Measurements from ENCODE around the gene IFIH1. TPM values are rescaled to one million over a fixed set of nuclear protein-coding genes. Genes with fewer than 3 reads are reported as not detected.

Gene IFIH1
- polyA plus RNA-seq, 3 donors: 4.6 to 8.5 (median 6.0) TPM

DNA sequence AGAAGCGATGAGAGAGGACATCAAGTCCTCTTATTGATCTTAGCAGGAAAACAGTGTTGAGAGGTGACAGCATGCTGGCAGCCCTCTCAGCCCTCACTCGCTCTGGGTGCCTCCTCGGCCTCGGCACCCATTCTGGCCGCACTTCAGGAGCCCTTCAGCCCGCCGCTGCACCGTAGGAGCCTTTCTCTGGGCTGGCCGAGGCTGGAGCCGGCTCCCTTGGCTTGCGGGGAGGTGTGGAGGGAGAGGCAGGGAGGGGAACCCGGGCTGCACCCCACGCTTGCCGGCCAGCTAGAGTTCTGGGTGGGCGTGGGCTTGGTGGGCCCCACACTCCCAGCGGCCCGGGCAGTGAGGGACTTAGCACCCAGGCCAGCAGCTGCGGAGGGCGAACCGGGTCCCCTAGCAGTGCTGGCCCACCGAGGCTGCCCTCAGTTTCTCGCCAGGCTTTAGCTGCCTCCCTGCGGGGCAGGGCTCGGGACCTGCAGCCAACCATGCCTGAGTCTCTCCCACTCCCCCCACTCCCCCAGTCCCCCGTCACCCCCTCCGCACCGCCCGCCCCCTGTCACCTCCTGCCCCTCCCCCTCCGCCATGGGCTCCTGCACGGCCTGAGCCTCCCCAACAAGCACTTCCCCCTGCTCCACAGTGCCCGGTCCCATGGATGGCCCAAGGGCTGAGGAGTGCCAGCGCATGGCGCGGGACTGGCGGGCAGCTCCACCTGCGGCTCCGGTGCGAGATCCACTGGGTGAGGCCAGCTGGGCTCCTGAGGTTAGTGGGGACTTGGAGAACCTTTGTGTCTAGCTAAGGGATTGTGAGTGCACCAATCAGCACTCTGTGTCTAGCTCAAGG, 83.6 kb downstream of the IFIH1 start:
- WGBS, 3 donors: 93 to 98% (median 96%) methylated on average over 35 to 38 of the region's 38 CpGs
- H3K27ac ChIP-seq (ENCODE audit: low read depth, low read length): no peak overlapping the region

DNA sequence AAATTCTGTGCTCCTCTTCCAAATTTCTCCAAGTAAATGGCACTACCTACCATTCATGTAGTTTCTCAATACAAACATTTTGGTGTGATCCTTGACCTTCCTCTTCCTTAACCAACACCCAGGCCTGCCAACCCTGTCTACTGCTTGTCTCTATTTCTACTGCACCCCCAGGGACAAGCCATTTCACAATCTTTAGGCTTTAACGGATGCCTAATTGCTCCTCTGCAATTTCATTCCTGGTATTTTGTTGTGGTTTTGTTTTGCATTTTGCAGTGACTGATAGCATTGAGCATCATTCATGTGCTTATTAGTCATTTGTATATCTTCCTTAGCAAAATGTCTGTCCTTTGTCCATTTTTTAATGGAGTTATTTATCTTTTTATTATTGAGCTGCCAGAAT, 85.3 kb downstream of the IFIH1 start:
- no peak overlapping the region for H3K27ac ChIP-seq (ENCODE audit: low read depth, low read length)
- WGBS, 3 donors: 17 to 80% (median 28%) methylated on average over 1 of the region's 1 CpG

DNA sequence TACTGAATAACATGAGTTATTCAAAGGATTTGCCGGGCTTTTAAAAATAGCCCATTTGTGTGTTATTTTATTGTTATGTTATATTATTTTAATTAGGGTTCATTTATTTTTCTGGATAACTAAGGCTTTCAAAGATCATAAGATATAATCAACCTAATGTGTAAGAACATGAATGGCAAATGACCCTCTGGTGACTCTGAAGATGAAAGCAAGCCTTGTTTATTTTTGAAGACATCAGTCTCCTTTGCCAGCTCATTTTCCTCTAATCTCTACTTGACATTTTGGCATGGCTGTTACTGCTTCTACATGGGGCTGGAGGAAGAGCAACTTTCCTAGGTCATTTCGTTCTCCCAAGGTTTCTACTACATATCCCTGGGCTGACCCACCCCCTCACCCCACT, 85.8 kb downstream of the IFIH1 start:
- H3K27ac ChIP-seq (ENCODE audit: low read depth, low read length): no peak overlapping the region
- WGBS, 3 donors: 73 to 77% (median 74%) methylated on average over 2 of the region's 2 CpGs

DNA sequence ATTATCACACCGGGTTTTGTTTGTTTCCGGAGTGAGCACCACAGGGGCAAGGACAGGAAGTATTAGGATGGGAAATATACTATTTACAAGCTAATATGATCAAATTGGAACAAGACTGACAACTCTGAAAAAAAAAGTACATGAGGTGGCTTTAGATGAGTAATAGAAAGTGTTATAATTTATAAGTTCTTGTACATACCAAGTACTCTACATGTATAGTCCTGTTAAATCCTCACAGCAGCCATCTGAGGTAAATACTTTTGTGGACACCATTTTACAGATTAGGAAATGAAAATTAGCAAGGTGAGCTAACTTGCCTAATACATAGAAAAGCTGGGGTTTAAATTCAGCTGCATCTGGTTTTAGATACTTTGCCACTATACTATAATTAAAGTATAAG, 86.5 kb downstream of the IFIH1 start:
- 50 to 77% (median 74%) methylated on average over 2 of the region's 2 CpGs for WGBS, 3 donors
- no peak overlapping the region for H3K27ac ChIP-seq (ENCODE audit: low read depth, low read length)

DNA sequence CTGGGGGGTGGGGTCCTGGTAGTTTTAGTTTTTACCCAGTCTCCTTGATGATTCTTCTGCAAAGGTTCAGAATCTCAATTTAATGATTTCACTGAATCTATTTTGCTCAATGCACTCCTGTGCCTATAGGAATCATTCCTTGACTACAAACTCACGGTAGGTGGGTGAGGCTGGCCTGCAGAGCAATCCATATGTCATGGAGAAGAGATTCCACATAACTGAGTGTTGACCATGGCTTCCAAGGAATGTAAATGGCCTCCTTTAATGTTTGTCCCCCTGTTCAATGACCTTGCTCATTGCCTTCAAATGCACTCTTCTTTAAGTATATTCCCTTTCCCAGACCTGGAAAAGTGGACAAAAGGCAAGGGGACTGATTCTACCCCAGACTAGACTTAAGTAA, 87.7 kb downstream of the IFIH1 start:
- H3K27ac ChIP-seq (ENCODE audit: low read depth, low read length): no peak overlapping the region
- 46 to 91% (median 91%) methylated on average over 1 of the region's 1 CpG for WGBS, 3 donors

DNA sequence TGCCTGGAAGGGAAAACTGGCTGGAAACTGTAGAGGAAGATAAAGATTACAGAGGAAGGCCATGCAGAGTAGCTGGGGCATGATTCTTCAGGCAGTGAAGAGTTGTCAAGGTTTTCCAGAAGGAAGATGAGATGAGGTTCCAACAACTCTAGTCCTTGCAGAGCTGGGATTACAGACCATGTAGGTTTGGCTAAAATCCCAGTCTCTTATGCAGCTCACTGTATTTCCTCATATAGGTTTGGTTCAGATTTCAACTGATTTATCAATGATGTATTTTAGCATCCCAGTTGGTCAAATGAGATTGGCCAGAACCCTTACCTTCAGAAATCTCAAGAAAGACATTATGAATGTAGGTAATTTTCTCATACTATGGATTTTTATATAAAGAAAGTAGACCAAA, 91.6 kb downstream of the IFIH1 start:
- no peak overlapping the region for H3K27ac ChIP-seq (ENCODE audit: low read depth, low read length)

DNA sequence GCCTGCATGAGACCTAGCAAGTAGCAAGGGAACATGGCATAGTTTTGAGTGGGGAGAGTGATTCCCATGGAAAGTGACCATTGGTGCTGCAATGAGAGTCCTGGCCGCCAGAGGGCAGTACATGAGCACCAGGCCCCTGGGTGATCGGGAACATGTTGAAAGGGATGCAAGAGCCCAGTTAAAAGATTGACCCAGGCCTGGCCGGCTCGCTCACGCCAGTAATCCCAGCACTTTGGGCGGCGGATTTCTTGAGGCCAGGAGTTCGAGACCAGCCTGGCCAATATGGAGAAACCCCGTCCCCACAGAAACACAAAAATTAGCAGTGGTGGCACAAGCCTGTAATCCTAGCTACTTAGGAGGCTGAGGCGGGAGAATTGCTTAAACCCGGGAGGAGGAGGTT, 97.4 kb downstream of the IFIH1 start:
- H3K27ac ChIP-seq (ENCODE audit: low read depth, low read length): no peak overlapping the region
- 36 to 57% (median 51%) methylated on average over 11 of the region's 11 CpGs for WGBS, 3 donors

DNA sequence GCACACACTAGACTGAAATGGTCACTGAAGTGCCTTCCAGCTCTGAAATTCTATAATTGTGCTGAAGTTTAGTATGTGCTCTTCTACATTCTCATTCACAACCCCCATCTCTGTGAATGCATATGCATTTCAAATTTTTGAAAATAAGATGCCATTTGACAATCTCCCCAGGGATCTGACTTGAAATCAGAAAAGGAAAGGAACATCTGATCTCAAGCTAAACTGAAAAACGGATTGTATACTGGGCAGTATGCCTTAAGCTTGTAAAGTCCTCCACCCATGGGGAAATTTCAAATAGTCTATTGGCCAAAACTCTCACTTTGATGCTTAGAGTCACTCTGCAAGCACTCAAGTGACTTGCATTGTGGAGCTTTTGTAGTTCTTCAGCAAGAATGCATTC, 98.1 kb downstream of the IFIH1 start:
- no peak overlapping the region for H3K27ac ChIP-seq (ENCODE audit: low read depth, low read length)
- 48 to 60% (median 54%) methylated on average over 1 of the region's 1 CpG for WGBS, 3 donors

DNA sequence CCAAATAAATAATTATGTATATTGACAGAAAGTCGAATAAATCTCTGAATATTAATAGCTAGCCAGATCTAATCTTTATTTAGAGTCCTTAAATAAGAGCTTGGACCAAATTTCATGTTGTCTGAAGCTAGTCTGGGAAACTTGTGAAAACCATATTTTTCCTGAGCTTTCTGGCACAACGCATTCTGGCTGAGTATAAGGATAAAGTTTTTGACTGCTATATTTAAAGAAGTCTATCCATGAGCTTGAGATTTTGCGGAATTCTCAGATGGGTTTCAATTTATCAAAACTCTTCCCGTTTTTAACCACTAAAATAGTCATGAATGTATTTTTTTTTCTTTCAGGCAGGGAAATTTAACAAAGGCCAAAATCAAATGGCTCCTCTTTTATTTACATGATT, 99.1 kb downstream of the IFIH1 start:
- H3K27ac ChIP-seq (ENCODE audit: low read depth, low read length): no peak overlapping the region
- WGBS, 3 donors: 59 to 69% (median 66%) methylated on average over 4 of the region's 4 CpGs

DNA sequence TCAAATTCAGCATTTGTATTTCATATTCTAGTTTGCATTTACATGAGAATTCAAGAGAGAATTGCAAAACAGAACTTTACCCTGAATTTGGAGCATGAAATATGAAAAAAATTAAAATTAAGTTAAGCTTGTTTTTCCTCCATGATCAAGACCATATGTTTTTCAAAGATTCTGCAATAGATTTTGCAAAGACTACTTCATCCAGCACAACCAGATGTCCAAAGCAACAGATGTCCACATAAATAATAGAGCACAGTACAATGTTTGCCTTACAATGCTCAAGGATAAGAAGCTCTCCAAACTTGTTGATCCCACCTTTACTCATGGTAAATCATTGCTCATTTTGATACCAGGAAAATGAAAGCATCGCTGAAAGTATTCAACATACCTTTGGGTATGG, 100.9 kb downstream of the IFIH1 start:
- no peak overlapping the region for H3K27ac ChIP-seq (ENCODE audit: low read depth, low read length)
- 79 to 96% (median 89%) methylated on average over 1 of the region's 1 CpG for WGBS, 3 donors

Other genes starting within 250 kb of the IFIH1 start
- 1 to 10 TPM; 1.5 to 4.2 (median 2.6) TPM for gene DPP4, start 244.5 kb downstream of the IFIH1 start, polyA plus RNA-seq
- 100 to 1,000 TPM in 1 of 3 donors, 1 to 10 TPM in 1, not detected in 1; 1.2 to 258 TPM for gene GCG, start 166.4 kb downstream of the IFIH1 start, polyA plus RNA-seq
- 10 to 100 TPM in 1 of 3 donors, 1 to 10 TPM in 1, under 1 TPM in 1; 0.77 to 17.0 (median 1.7) TPM for gene FAP, start 75.2 kb downstream of the IFIH1 start, polyA plus RNA-seq
- gene GCA, start 25.4 kb upstream of the IFIH1 start, polyA plus RNA-seq: 10 to 100 TPM; 17.7 to 56.0 (median 36.6) TPM

All from adipose tissue (tissue), 3 donors.